Testis (tissue), 2 donors: ENCODE measurements around the gene CARMIL1.

Source experiments
- POLR2A ChIP-seq: fragments of 450-650 bp; IDR thresholded peaks from one replicate; pipeline ENCODE4 v1.6.1; 2017; ENCODE audit warnings: antibody characterized with exemption, mild to moderate bottlenecking, moderate library complexity
- TF ChIP-seq, protein P1 (sequence below), 3 experiments: fragments of 450-650 bp in 2 of 3; fragments of 200-600 bp in 1 of 3; sonication (generic) in 1 of 3; IDR thresholded peaks; one replicate each; pipeline ENCODE4 v1.5.1; 2016 to 2019; ENCODE audit warnings: antibody characterized with exemption in 3 of 3, mild to moderate bottlenecking in 2 of 3, moderate library complexity in 1 of 3

DNA sequence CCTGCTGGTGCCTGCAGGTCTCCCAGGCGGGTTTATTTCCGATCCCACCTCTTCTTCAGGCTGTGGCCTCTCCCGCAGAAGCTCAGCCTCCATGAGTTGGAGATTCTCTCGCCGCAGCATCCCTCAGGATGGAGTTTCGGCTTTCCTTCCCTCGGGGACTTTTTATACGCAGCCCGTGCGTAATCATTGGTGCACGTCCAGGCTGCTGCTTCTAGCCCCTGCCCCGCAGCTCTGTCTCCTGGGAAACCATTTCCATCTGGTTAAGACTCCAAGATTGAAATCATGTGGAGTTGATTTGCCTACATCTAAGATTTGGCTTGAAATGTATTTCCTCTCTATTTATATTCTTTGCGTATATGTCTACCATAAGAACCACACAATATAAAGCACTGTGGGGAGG lies 46.7 kb upstream of the CARMIL1 start:
- TF ChIP-seq, protein P1, sequence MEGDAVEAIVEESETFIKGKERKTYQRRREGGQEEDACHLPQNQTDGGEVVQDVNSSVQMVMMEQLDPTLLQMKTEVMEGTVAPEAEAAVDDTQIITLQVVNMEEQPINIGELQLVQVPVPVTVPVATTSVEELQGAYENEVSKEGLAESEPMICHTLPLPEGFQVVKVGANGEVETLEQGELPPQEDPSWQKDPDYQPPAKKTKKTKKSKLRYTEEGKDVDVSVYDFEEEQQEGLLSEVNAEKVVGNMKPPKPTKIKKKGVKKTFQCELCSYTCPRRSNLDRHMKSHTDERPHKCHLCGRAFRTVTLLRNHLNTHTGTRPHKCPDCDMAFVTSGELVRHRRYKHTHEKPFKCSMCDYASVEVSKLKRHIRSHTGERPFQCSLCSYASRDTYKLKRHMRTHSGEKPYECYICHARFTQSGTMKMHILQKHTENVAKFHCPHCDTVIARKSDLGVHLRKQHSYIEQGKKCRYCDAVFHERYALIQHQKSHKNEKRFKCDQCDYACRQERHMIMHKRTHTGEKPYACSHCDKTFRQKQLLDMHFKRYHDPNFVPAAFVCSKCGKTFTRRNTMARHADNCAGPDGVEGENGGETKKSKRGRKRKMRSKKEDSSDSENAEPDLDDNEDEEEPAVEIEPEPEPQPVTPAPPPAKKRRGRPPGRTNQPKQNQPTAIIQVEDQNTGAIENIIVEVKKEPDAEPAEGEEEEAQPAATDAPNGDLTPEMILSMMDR (IDR thresholded peaks at IDR 0.05): no peak
- no peak for TF ChIP-seq POLR2A
